T-helper 17 cell (primary cell): Measurements from ENCODE around the gene SLC17A2. TPM values are rescaled to one million over a fixed set of nuclear protein-coding genes. Genes with fewer than 3 reads are reported as not detected.

Source experiments
- ATAC-seq: fragments of 150-1000 bp; cut with Tn5 transposase; 2 replicates; pipeline ENCODE4 v1.10.0; 2021; ENCODE audit warnings: mild to moderate bottlenecking, moderate library complexity
- DNase-seq, 3 donors: peaks; one replicate each; pipeline versions ENCODE4 v3.0.0 to v3.0.0-alpha.2; 2020 to 2021
- H3K9me3 ChIP-seq: one replicate; pipeline ENCODE4 v1.7.0; 2013; ENCODE audit warnings: low read length, mild to moderate bottlenecking; ENCODE audit not compliant: control insufficient read depth, poor library complexity, severe bottlenecking
- H3K27ac Mint-ChIP-seq: one replicate; pipeline ENCODE4 v1.8.0; 2022; ENCODE audit warnings: mild to moderate bottlenecking, moderate library complexity, mixed read lengths
- H3K27me3 Mint-ChIP-seq: one replicate; pipeline ENCODE4 v1.8.0; 2022; ENCODE audit warnings: mixed read lengths
- H3K36me3 Mint-ChIP-seq: one replicate; pipeline ENCODE4 v1.8.0; 2022; ENCODE audit warnings: low read depth, mixed read lengths
- H3K4me1 Mint-ChIP-seq: one replicate; pipeline ENCODE4 v1.8.0; 2022; ENCODE audit warnings: mild to moderate bottlenecking, mixed read lengths
- H3K4me3 Mint-ChIP-seq: one replicate; pipeline ENCODE4 v1.8.0; 2022; ENCODE audit warnings: mild to moderate bottlenecking, moderate library complexity, mixed read lengths
- total RNA-seq, 4 donors: library from RNA in 2 of 4; stranded (reverse) in 2 of 4; gene quantifications; one replicate each; pipeline ENCODE4 v1.2.3 and lab custom pipeline; 2022 to 2026

SLC17A2 gene
- total RNA-seq, 2 donors from 2014 or later: not detected

- H3K27ac Mint-ChIP-seq: no peak overlapping the region
- ATAC-seq (no peak), DNase-seq (no peak)
- H3K4me1 Mint-ChIP-seq: no peaks in the 10 kb centered on the region
- H3K36me3 Mint-ChIP-seq: no peaks in the 10 kb centered on the region
- H3K27me3 Mint-ChIP-seq: peaks cover 22% of the 10 kb centered on the region
- no peaks in the 10 kb centered on the region for H3K9me3 ChIP-seq
- no peak overlapping the region for H3K4me3 Mint-ChIP-seq
Measured at GRCh38 chr6:25899580-25900408, 30.7 kb downstream of the SLC17A2 start.

- Mint-ChIP-seq H3K27ac (no peak overlapping the region), H3K27me3 (peaks cover 17% of the 10 kb centered on the region), H3K4me1 (peaks cover 1% of the 10 kb centered on the region), H3K4me3 (no peak overlapping the region), H3K36me3 (peaks cover 1% of the 10 kb centered on the region)
- no peak for ATAC-seq
- no peaks in the 10 kb centered on the region for H3K9me3 ChIP-seq
- no peak for DNase-seq
Measured at GRCh38 chr6:25899123-25899522, 31.4 kb downstream of the SLC17A2 start.

GRCh38 chr6:25898289-25898977 lies 32.1 kb downstream of the SLC17A2 start:
- Mint-ChIP-seq H3K27ac (no peak overlapping the region), H3K36me3 (peaks cover 2% of the 10 kb centered on the region), H3K4me3 (no peak overlapping the region), H3K27me3 (peaks cover 14% of the 10 kb centered on the region), H3K4me1 (peaks cover 2% of the 10 kb centered on the region)
- H3K9me3 ChIP-seq: no peaks in the 10 kb centered on the region
- no peak for DNase-seq
- no peak for ATAC-seq

GRCh38 chr6:25896252-25896651 lies 34.2 kb downstream of the SLC17A2 start:
- DNase-seq (no peak), ATAC-seq (no peak)
- Mint-ChIP-seq H3K4me3 (no peak overlapping the region), H3K4me1 (peaks cover 2% of the 10 kb centered on the region), H3K27me3 (peaks cover 9% of the 10 kb centered on the region), H3K36me3 (peaks cover 2% of the 10 kb centered on the region), H3K27ac (no peak overlapping the region)
- no peaks in the 10 kb centered on the region for H3K9me3 ChIP-seq

- H3K27me3 Mint-ChIP-seq: peaks cover 7% of the 10 kb centered on the region
- H3K36me3 Mint-ChIP-seq: peaks cover 2% of the 10 kb centered on the region
- H3K4me3 Mint-ChIP-seq: no peak overlapping the region
- no peak overlapping the region for H3K27ac Mint-ChIP-seq
- no peak for ATAC-seq
- H3K9me3 ChIP-seq: no peaks in the 10 kb centered on the region
- peaks cover 2% of the 10 kb centered on the region for H3K4me1 Mint-ChIP-seq
- no peak for DNase-seq
Measured at GRCh38 chr6:25895771-25896170, 34.7 kb downstream of the SLC17A2 start.

GRCh38 chr6:25893778-25894177 lies 36.7 kb downstream of the SLC17A2 start:
- DNase-seq (no peak), ATAC-seq (no peak)
- Mint-ChIP-seq H3K36me3 (peaks cover 2% of the 10 kb centered on the region), H3K27ac (no peak overlapping the region), H3K4me1 (peaks cover 5% of the 10 kb centered on the region), H3K4me3 (no peak overlapping the region), H3K27me3 (peaks cover 4% of the 10 kb centered on the region)
- no peaks in the 10 kb centered on the region for H3K9me3 ChIP-seq

- ATAC-seq (no peak), DNase-seq (no peak)
- Mint-ChIP-seq H3K27me3 (peaks cover 4% of the 10 kb centered on the region), H3K36me3 (peaks cover 2% of the 10 kb centered on the region), H3K4me3 (no peak overlapping the region), H3K27ac (no peak overlapping the region), H3K4me1 (peaks cover 5% of the 10 kb centered on the region)
- H3K9me3 ChIP-seq: no peaks in the 10 kb centered on the region
Measured at GRCh38 chr6:25892877-25893276, 37.6 kb downstream of the SLC17A2 start.

- ATAC-seq (peak; percentile 59), DNase-seq (peak in 1 of 3 donors; percentile 19)
- peaks cover 5% of the 10 kb centered on the region for H3K4me1 Mint-ChIP-seq
- peaks cover 4% of the 10 kb centered on the region for H3K27me3 Mint-ChIP-seq
- peak overlapping the region; percentile 53 for H3K27ac Mint-ChIP-seq
- no peaks in the 10 kb centered on the region for H3K9me3 ChIP-seq
- no peak overlapping the region for H3K4me3 Mint-ChIP-seq
- H3K36me3 Mint-ChIP-seq: peaks cover 2% of the 10 kb centered on the region
Measured at GRCh38 chr6:25889877-25890853, 40.3 kb downstream of the SLC17A2 start.

- H3K36me3 Mint-ChIP-seq: no peaks in the 10 kb centered on the region
- no peak overlapping the region for H3K27ac Mint-ChIP-seq
- peaks cover 4% of the 10 kb centered on the region for H3K27me3 Mint-ChIP-seq
- DNase-seq (no peak), ATAC-seq (no peak)
- H3K9me3 ChIP-seq: no peaks in the 10 kb centered on the region
- H3K4me3 Mint-ChIP-seq: no peak overlapping the region
- H3K4me1 Mint-ChIP-seq: peaks cover 2% of the 10 kb centered on the region
Measured at GRCh38 chr6:25888626-25889025, 41.9 kb downstream of the SLC17A2 start.

- ATAC-seq: no peak
- Mint-ChIP-seq H3K4me1 (peaks cover 5% of the 10 kb centered on the region), H3K27me3 (no peaks in the 10 kb centered on the region), H3K27ac (no peak overlapping the region), H3K36me3 (no peaks in the 10 kb centered on the region), H3K4me3 (no peak overlapping the region)
- H3K9me3 ChIP-seq: no peaks in the 10 kb centered on the region
- DNase-seq: no peak
Measured at GRCh38 chr6:25886066-25886465, 44.4 kb downstream of the SLC17A2 start.

GRCh38 chr6:25883991-25884390 lies 46.5 kb downstream of the SLC17A2 start:
- no peaks in the 10 kb centered on the region for H3K36me3 Mint-ChIP-seq
- no peaks in the 10 kb centered on the region for H3K9me3 ChIP-seq
- peaks cover 3% of the 10 kb centered on the region for H3K4me1 Mint-ChIP-seq
- no peak for ATAC-seq
- no peak for DNase-seq
- H3K27ac Mint-ChIP-seq: no peak overlapping the region
- no peak overlapping the region for H3K4me3 Mint-ChIP-seq
- H3K27me3 Mint-ChIP-seq: peaks cover 8% of the 10 kb centered on the region

GRCh38 chr6:25883536-25883935 lies 47.0 kb downstream of the SLC17A2 start:
- Mint-ChIP-seq H3K27me3 (peaks cover 8% of the 10 kb centered on the region), H3K36me3 (peaks cover 2% of the 10 kb centered on the region), H3K4me1 (peaks cover 5% of the 10 kb centered on the region), H3K27ac (no peak overlapping the region), H3K4me3 (no peak overlapping the region)
- DNase-seq: no peak
- ATAC-seq: no peak
- H3K9me3 ChIP-seq: no peaks in the 10 kb centered on the region

GRCh38 chr6:25882051-25882496 lies 48.4 kb downstream of the SLC17A2 start:
- peak; percentile 80 for ATAC-seq
- Mint-ChIP-seq H3K27ac (peak overlapping the region; percentile 86), H3K27me3 (peaks cover 8% of the 10 kb centered on the region), H3K4me1 (peaks cover 7% of the 10 kb centered on the region), H3K36me3 (peaks cover 2% of the 10 kb centered on the region), H3K4me3 (peak overlapping the region; percentile 80)
- peak in 2 of 3 donors; percentile 17 to 43 for DNase-seq
- no peaks in the 10 kb centered on the region for H3K9me3 ChIP-seq
